ENCODE results near the gene FJX1. TPM values are rescaled to one million over a fixed set of nuclear protein-coding genes. Genes with fewer than 3 reads are reported as not detected.
A peak's percentile ranks its signal among the peaks of the same experiment; 100 is the strongest.

Gene FJX1
- total RNA-seq, 6 donors from 2014 or later, result 2.5 to 9.2 (median 6.1) TPM

DNA sequence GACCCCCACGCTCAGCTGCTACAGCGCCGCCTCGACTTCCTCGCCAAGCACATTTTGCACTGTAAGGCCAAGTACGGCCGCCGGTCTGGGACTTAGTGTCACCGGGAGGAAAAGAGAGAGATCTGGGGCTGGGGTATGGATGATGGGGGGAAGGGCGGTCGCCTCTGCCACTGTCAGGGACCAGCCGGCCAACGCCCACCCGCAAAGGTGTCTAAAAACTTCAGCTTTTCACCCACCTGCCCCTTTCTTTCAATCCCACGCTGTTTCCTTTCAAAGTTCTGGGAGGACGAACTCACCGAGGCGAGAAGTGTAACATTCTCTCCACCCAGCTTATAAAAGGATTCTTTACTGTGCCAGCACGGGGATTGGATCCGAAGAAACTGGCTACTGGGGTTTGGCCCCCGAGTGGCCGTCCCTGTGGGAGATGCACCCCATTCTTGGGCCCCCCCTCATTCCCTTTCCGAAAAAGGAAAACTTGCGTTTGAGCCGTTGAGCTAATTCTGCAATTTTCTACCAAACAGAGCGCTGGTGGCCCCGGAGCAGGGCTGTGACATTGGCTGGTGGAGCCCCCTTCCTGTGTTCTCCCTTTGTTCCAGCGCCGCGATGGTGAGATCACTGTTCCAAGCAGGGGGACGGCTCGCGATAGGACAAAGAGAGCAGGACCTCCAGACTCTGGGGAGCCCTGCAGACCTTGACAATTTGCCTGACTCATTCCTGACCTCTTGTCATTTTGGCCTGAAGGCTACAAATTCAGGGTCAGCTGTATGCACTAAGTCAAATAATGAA lies 1.8 kb downstream of the FJX1 start:
- Histone ChIP-seq H3K27ac (no peak overlapping the region), H3K27me3 (peaks cover 0 to 8% (median 3%) of the 10 kb centered on the region in 4 donors), H3K36me3 (no peaks in the 10 kb centered on the region), H3K4me1 (peaks cover 24 to 46% (median 37%) of the 10 kb centered on the region in 4 donors), H3K9me3 (no peaks in the 10 kb centered on the region), H3K4me3 (peak overlapping the region; percentile 21 to 72 (median 66))
- ATAC-seq (ENCODE audit: low FRiP score in 2 of 2), result no peak
- no peak for DNase-seq
- 4 to 6% methylated on average over 33 of the region's 33 CpGs for WGBS, 2 donors
- no peak for TF ChIP-seq EP300 (IDR thresholded peaks at IDR 0.05)
- TF ChIP-seq CTCF (IDR thresholded peaks at IDR 0.05), result no peak
- no peak for TF ChIP-seq POLR2A (IDR thresholded peaks at IDR 0.05)
- TF ChIP-seq POLR2AphosphoS5 (IDR thresholded peaks at IDR 0.05), result no peak

GRCh38 chr11:35620795-35621194 lies 2.5 kb downstream of the FJX1 start:
- ATAC-seq (ENCODE audit: low FRiP score in 2 of 2) (no peak), DNase-seq (no peak)
- Histone ChIP-seq H3K4me3 (no peak overlapping the region), H3K27me3 (peaks cover 0 to 8% (median 3%) of the 10 kb centered on the region in 4 donors), H3K36me3 (no peaks in the 10 kb centered on the region), H3K9me3 (no peaks in the 10 kb centered on the region), H3K27ac (no peak overlapping the region), H3K4me1 (peaks cover 24 to 46% (median 37%) of the 10 kb centered on the region in 4 donors)
- TF ChIP-seq POLR2AphosphoS5 (IDR thresholded peaks at IDR 0.05) (no peak), POLR2A (IDR thresholded peaks at IDR 0.05) (no peak), EP300 (IDR thresholded peaks at IDR 0.05) (no peak), CTCF (IDR thresholded peaks at IDR 0.05) (no peak)
- WGBS, 2 donors, result 76 to 86% methylated on average over 2 of the region's 2 CpGs

DNA sequence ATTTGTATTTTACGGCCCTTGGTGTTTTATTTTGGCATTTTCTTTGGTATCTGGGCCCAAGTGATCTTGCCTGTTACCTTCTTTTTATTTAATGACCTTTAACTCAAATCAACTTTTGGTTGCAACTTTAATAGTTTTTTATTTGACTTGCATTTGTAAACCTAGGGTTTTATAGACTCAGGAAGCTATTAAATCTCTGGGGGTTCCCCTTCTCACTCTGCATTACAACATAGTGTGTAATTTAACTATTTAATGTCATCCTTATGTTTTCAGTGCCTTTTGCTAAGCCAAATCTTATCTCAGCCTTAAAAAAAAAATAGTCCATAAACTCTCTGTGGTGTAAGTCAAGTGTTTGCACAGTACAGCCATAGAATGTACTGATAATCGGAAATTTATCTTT lies 3.4 kb downstream of the FJX1 start:
- Histone ChIP-seq H3K4me3 (no peak overlapping the region), H3K27ac (no peak overlapping the region), H3K4me1 (peaks cover 24 to 45% (median 32%) of the 10 kb centered on the region in 4 donors), H3K27me3 (peaks cover 0 to 8% (median 3%) of the 10 kb centered on the region in 4 donors), H3K36me3 (no peaks in the 10 kb centered on the region), H3K9me3 (no peaks in the 10 kb centered on the region)
- TF ChIP-seq POLR2A (IDR thresholded peaks at IDR 0.05) (no peak), POLR2AphosphoS5 (IDR thresholded peaks at IDR 0.05) (no peak), CTCF (IDR thresholded peaks at IDR 0.05) (no peak), EP300 (IDR thresholded peaks at IDR 0.05) (no peak)
- no peak for ATAC-seq (ENCODE audit: low FRiP score in 2 of 2)
- DNase-seq, result no peak
- WGBS, 2 donors, result 49 to 59% methylated on average over 2 of the region's 2 CpGs

DNA sequence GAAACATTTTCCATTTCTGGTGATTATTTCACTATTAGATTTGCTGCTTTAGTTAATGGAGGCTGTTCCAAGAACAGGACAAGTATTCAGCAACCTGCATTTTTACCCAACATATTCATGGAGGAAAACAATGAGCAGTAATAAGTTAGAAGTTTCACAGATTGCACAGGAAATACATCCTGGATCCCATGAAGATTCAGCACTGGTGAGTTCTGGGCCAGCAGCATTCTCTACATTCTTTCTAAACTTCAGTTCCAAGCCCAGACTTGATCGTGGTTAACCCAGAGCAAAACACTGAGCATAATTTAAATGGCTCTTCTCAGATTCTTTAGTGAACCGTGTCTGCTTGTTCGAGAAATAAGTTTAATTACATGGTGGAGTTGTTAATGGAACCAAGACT lies 3.8 kb downstream of the FJX1 start:
- WGBS, 2 donors, result 39 to 60% methylated on average over 3 of the region's 3 CpGs
- Histone ChIP-seq H3K27me3 (peaks cover 0 to 8% (median 3%) of the 10 kb centered on the region in 4 donors), H3K27ac (no peak overlapping the region), H3K36me3 (no peaks in the 10 kb centered on the region), H3K9me3 (no peaks in the 10 kb centered on the region), H3K4me3 (no peak overlapping the region), H3K4me1 (peaks cover 24 to 41% (median 31%) of the 10 kb centered on the region in 4 donors)
- DNase-seq (no peak), ATAC-seq (ENCODE audit: low FRiP score in 2 of 2) (no peak)
- TF ChIP-seq POLR2AphosphoS5 (IDR thresholded peaks at IDR 0.05) (no peak), POLR2A (IDR thresholded peaks at IDR 0.05) (no peak), CTCF (IDR thresholded peaks at IDR 0.05) (no peak), EP300 (IDR thresholded peaks at IDR 0.05) (no peak)
